Nucleus accumbens (tissue), 56 donors: ENCODE measurements around the gene CGRRF1.
A peak's percentile ranks its signal among the peaks of the same experiment; 100 is the strongest.

ENCODE experiments used
- DNase-seq, 56 donors: peaks; one replicate each; lab custom pipeline; 2025; lab: John Stamatoyannopoulos, UW

CGRRF1 gene

DNA sequence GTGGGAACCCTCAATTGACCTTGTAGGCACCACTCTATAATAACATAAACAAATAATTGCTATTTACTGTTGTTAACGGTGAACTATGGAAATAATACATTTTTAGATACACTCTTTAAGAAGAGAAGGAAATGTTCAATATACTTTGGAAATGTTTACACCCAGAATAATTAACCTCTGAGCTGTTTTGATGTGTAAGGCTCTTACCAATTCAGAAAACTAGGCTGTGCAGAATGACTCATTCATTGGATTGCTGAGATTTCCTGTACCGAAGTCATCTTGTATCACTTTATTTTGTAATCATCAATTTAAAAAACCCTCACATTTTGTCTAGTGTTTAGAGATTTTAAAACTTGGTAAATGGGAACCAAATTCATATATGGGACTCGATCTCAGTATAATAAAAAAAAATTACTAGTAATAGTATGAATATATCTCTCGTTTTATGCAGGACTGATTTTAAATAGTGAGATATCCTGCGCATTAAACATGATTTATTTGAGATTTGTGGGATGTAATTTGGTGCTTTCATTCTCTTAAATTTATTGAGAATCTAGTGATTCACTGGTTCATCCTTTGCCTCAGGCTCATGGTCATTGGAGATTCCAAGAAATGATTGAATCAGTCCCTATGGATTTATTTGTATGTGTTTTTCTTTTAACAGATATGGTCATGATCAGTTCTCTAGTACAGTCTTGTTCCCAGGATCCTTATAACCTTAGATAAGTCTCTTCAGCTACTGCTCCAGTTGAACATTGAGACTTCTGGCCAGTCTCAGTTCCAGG lies 61.1 kb downstream of the CGRRF1 start:
- no peak for DNase-seq

DNA sequence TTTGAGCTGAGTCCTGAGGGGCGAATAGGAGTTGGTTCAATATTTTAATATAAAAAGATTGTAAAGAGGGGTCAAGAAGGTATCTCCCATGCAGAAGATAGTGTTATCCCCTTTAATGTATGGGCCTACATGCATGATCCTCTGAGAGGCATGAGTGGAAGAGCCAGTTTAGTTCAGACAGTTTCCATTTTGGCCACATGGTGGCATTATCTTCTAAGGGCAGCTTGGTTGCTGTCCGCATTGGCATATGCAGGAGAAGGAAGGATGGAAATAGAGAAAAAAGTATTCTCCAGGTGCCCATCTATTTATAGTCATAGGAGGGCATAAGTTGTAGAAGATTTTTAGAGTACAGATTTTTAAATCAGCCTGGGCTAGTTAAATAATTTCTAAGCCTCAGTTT lies 62.6 kb downstream of the CGRRF1 start:
- no peak for DNase-seq

DNA sequence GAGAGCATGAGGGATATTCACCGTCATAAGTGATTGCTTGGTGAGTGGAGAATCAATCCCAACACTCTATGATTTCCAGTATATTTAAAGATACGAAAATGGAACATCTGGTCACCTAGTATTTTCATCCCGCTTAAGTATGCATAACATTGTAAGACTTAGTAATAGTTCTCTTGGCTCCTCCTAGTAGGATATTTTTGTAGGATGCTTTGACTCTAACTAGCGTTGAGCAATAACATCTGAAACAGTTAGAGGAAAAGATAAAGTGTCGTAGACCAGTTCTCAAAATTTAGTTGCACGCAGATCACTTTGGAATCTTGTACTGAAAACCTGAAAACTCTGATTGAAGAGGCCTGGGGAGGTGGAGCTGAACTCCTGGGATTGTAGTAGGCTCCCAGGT lies 64.8 kb downstream of the CGRRF1 start:
- DNase-seq = no peak

DNA sequence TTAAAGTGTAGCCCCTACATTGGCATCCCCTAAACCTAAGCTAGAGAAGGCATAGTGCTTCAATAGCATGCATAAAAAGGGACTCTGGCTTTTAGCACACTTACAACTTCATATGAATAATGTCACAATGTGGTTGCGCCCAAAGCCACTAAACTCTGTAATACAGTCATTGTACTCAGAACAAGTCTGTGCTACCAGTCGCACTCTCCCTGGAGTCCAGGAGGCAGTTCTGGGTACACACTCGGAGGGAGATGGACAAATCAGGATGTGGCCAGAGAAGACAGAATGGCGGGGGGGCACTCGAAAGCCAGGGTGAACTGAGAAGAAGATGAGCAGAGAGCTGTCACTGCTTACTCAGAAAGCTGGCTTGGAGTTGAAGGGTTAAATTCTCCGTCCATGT lies 67.8 kb downstream of the CGRRF1 start:
- no peak for DNase-seq

DNA sequence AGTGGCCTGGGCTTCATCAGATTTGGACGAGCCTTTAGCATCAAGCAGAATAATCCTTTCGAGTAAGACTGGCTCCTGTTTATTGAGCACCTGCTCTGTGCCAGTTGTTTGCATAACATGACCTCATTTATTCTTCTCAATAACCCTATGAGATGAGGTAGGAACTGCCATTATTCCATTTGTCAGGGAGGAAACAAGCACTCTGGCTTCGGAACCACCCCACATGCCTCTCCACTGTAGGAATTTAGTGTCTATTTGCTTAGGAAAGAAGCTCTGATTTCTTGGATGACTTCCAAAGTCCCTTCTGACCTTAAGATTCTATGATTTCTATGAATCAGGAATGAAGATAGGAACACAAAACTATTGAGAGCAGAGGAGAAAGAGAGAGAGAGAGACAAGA lies 68.3 kb downstream of the CGRRF1 start:
- DNase-seq = peak in 1 of 56 donors; percentile 2

DNA sequence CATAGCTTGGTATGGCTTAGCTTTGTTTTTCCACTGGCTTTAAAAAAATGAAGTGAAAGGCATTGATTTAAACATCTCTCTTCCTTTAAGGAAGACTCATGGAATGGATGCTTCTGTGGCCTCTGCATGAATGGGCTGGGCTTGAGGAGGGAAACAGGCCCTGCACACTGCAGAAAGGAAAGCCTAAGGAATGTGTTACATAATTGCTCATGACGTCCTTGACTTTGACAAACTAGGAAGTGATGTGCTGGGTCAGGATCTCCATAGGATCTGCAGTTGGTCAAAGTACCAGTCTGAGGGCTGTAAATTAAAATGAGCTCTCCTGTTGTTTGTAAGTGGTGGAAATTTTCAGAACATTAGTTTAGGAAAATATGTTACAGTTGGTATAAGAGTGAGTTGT lies 69.9 kb downstream of the CGRRF1 start:
- DNase-seq = no peak

DNA sequence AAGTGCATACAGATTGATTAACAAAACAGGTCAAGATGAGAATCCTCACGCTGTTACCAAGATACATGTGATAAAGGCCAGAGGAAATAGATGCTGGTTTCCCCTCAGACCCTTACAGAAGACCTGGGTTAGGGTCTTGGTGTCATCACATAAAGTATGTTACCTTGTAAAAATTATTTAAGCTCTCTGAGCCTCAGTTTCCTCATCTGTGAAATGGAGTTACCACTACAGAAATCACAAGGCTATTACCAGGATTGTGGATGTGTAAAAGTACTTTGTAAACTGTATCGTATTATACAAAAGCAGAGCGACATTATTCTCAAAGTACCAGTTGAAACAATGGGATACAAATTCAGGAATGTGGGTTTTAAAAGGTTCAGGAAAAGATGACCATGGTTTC lies 71.2 kb downstream of the CGRRF1 start:
- no peak for DNase-seq

DNA sequence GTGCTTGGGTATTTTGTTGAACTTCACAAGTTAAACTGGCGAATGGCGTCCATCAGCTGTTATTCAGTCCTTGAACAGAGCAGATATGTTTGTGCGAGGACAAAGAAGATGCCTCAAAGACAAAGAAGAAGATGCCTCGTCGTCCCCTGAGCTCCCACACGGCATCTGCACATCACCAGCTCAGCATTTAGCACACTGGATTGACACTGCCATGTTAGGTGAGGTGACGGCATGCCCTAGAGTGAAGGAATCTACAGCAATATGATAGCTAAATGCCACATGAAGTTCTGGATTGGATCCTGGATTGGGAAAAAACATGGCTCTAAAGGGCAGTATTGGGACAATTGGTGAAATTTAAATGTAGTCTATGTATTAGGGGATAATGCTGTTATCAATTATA lies 72.6 kb downstream of the CGRRF1 start:
- DNase-seq = no peak

DNA sequence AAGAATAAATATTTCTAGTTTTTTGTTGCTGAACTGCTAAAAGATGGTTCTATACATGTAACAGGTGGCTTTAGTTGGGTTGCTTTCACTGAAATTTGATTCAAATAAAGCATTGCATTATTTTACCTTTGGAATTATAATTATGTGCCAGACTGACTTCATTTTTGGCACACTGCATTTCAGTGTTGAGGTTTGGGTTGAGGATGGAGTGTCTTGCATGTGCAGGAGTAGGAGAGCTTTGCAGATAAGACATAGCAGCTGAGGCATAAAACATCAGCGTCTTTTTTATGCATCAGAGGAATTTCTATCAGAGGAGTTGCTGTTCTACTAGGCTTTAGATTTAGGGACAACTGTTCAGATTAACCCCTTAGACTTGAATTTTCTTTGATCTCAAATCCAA lies 74.4 kb downstream of the CGRRF1 start:
- DNase-seq = no peak

DNA sequence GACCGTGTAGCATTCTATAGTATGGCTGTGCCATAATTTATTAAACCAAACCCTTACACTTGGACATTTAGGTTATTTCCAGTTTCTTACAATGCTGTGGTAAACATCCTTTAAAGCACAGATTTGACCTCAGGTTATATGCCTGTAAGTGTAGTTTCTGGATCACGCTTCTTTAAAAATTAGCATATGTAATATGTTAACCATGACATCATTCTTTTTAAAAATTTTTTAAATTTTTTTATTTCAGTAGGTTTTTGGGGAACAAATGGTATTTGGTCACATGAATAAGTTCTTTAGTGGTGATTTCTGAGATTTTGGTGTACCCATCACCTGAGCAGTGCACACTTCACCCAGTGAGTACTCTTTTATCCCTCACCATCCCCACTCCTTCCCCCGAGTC lies 75.5 kb downstream of the CGRRF1 start:
- DNase-seq = no peak
